Astrocyte of the cerebellum (primary cell): Measurements from ENCODE around the gene HOXA5.

Experiments used
- DNase-seq: peaks from one replicate; pipeline ENCODE4 v3.0.0-alpha.2; 2011; ENCODE audit warnings: low read depth
- H3K4me3 ChIP-seq: 2 replicates; pipeline ENCODE4 v1.5.1; 2011; ENCODE audit warnings: mild to moderate bottlenecking, low read depth, low read length, moderate library complexity
- in situ Hi-C: cut with HindIII; loops from 2 replicates; pipeline ENCODE4 v1.10.0; 2017; ENCODE audit warnings: low sequenced_read_pairs
- TF ChIP-seq, protein P1 (sequence below): IDR thresholded peaks from 2 replicates; pipeline ENCODE4 v1.5.1; 2012; ENCODE audit warnings: low read length, low read depth, moderate library complexity, mild to moderate bottlenecking; ENCODE audit errors: missing control alignments

Gene HOXA5

GRCh38 chr7:27150568-27151340 is 7.3 kb upstream of the HOXA5 start:
- in situ Hi-C loops: loop anchor here (25.0 kb wide), 1 partner anchor 988 kb away; the partner anchor contains the start of gene NFE2L3
- H3K4me3 ChIP-seq: no peak overlapping the region

GRCh38 chr7:27149842-27150567 is 6.5 kb upstream of the HOXA5 start:
- in situ Hi-C loops: loop anchor here (25.0 kb wide), 1 partner anchor 988 kb away; the partner anchor contains the start of gene NFE2L3
- TF ChIP-seq, protein P1, sequence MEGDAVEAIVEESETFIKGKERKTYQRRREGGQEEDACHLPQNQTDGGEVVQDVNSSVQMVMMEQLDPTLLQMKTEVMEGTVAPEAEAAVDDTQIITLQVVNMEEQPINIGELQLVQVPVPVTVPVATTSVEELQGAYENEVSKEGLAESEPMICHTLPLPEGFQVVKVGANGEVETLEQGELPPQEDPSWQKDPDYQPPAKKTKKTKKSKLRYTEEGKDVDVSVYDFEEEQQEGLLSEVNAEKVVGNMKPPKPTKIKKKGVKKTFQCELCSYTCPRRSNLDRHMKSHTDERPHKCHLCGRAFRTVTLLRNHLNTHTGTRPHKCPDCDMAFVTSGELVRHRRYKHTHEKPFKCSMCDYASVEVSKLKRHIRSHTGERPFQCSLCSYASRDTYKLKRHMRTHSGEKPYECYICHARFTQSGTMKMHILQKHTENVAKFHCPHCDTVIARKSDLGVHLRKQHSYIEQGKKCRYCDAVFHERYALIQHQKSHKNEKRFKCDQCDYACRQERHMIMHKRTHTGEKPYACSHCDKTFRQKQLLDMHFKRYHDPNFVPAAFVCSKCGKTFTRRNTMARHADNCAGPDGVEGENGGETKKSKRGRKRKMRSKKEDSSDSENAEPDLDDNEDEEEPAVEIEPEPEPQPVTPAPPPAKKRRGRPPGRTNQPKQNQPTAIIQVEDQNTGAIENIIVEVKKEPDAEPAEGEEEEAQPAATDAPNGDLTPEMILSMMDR: no peak
- no peak for DNase-seq
- H3K4me3 ChIP-seq: no peak overlapping the region

More at GRCh38 chr7:27150568-27151340, 7.3 kb upstream of the HOXA5 start:
- DNase-seq: no peak
- TF ChIP-seq, protein P1: peak; percentile 80

DNA sequence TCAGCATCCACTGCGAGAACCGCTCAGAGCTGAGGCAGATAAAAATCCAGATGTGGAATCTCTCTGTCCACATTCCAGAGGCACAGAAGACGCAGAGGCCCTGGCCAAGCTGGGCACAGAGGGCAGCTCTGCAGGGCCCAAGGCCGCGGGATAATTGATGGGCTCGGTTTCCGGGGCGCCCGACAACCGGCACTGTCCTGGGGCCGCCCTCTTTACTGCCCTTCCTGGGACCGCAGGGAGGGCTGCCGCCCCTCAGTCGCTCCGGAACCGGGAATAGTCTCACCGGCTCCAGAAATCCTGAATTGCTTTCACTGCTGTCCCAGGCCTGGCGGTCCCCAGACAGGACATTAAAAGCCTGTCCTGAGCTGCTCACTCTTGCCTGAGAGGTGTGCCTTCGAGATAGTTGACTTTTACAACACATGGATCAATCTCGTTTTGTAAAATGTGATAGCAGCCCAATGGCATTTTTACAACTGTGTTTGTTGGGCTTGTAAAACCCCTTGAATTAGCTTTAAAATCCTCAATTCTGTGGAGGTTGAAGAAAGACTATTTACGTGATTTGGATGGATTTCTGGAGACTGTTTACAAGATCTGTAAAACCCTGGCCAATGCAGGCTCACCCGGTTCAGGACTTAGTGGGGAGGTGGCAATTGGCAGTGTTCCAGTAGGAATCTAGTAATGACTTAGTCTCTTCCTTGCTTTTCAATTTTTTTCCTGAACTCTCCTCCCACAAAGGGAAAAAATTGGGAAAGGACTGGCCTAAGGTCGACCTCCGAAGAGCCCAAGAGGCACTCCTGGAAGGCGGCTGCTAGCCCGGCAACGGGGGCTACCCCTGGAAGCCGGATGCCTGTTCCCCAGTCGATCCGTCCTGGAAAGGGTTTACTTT is 5.5 kb upstream of the HOXA5 start:
- DNase-seq: no peak
- H3K4me3 ChIP-seq: no peak overlapping the region
- in situ Hi-C loops: no loop called here
- TF ChIP-seq, protein P1: no peak

DNA sequence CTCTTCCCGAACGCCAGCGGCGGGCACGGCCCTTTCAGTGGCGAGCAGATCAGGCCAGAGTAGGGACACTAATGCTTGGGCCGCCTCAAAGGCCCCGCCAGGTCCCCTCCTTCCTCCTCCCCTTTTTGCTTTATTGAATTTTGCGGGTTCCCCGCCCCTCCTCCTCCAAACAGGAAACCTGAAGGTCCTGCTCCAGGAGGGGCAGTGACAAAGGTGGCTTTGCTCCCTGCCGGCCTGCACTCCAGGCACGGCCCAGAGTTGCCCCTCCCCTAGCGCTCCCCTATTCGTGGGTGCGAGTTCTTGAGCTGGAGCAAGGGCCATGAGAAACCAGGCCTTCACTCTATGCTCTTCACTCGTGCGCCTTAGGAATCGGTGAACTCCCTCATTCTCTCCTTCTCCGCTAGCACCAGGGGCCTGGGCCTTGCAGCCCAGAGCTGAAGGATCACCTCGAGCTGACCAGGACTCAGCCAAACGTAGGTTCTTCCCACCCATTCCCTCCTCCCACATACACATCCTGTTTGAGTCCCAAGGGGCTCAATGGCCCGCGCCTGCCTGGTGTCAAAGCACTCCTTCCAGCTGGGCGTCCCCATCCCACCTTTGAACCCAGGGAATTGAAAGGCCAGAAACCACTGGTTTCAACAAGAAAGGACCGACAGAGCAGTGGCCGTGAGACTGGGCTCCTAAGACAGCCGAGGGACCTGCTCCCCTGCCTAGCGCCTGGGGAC is 4.7 kb upstream of the HOXA5 start:
- no peak overlapping the region for H3K4me3 ChIP-seq
- no peak for DNase-seq
- in situ Hi-C loops: no loop called here
- TF ChIP-seq, protein P1: no peak

DNA sequence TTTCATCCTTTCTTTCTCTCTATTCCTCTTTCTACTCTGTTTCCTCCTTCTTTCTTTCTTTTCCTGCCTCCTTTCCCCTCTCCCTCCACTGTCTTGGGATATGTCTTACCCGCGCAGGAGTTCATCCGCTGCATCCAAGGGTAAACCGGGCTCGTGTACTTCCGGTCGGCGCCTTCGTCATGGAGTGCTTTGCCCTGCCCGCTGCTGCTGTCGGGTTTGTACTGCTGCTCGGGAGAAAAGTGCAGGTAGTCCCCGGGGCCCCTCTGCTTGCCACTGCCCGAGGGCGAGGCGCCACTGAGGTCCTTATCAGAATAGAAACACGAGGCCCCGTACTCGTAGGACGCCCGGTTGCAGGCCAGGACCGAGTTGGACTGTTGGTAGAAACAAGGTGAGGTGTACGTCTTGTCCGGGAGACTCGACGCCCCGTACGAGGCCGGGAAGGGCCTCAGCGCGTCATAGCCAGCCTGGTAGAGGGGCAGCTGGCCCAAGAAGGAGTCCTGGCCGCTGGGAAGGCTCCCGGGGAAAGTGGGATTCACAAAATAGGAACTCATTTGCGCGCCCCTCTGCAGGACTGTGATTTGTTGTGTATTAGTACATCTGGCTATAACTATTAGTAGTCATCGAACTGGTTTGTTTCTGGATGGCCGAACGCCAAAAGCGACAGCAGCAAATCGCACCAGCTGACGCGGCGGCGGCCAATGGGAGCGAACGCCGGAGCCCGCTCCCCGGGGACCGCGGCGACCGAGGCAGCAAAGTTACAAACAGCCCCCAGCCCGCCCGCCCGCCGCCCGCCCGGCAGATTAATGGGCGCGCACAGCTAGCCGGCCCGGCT is 3.9 kb upstream of the HOXA5 start, which contains the start of gene HOXA6:
Gene HOXA6, minus strand, starts transcription at position 576 of the 832 bp plus-strand sequence. Its CDS starts 25 bp downstream, at position 551.
- H3K4me3 ChIP-seq: no peak within 1 kb of the TSS
- in situ Hi-C loops: no loop called here
- no peak for DNase-seq
- TF ChIP-seq, protein P1: no peak
